ENCODE measurements around the gene RAVER1.

Gene RAVER1

DNA sequence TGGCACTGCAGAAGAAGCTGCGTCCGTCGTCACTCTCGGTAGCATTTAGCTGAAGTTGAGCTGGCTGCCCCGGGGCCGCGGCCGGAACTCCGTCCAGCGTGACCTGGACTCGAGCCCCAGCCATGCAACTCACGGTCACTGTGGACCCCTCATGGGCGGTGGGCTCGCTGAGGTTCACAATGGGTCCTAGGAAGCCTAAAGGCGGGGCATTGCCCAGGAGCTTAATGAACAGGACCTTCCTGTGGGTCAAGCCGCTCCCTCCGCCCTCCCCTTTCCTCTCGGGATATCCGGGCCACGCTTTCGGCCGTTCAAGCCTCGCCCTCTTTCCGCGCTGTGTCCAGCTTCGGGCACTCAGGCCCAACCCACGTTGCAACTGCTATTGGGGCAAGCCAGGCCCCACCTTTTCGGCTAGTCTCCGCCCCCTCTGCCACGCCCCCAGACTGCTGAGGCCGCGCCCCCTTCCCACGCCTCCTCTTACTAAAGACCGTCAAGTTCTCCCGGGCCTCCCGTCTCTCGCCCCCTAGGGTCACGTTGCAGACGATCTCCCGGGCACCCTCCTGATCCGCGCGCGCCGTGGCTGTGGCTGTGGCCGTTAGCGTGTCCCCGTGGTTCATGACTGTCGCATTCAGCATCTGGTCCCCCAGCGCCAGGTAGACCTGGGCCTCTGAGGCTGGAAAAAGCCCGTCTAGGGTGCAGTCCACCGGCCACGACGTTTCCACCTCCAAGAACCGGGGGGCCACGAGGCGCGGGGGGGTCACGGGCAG is 1.4 kb upstream of the RAVER1 start:
- Histone ChIP-seq H3K4me3 (ENCODE audit: low read depth in 1 of 2, low read length in 2 of 2) (peak overlapping the region in 1 of 2 experiments; percentile 94; a peak in 2 of 4 replicates), H2AFZ (ENCODE audit: low read depth, low read length) (no peak overlapping the region), H4K20me1 (ENCODE audit: insufficient read depth, low read length) (peaks cover 28% of the 10 kb centered on the region), H3K36me3 (ENCODE audit: insufficient read depth, low read length) (peaks cover 37% of the 10 kb centered on the region), H3K27me3 (ENCODE audit: insufficient read depth, low read length, poor library complexity) (no peaks in the 10 kb centered on the region), H3K4me1 (ENCODE audit: insufficient read depth, low read length) (peaks cover 45% of the 10 kb centered on the region), H3K4me2 (ENCODE audit: insufficient read depth, low read length) (peak overlapping the region; percentile 68), H3K9ac (ENCODE audit: low read depth, low read length) (peak overlapping the region; percentile 98; the same call in 1 of the 2 replicates), H3K79me2 (ENCODE audit: insufficient read depth, low read length) (peaks cover 55% of the 10 kb centered on the region), H3K27ac (ENCODE audit: low read length) (peak overlapping the region; percentile 72; the same call in 1 of the 2 replicates), H3K9me3 (ENCODE audit: insufficient read depth, low read length, severe bottlenecking) (no peaks in the 10 kb centered on the region)
- peak; percentile 56 for DNase-seq
- ATAC-seq (ENCODE audit: insufficient read depth, low read depth): no peak
- TF ChIP-seq, protein P1, sequence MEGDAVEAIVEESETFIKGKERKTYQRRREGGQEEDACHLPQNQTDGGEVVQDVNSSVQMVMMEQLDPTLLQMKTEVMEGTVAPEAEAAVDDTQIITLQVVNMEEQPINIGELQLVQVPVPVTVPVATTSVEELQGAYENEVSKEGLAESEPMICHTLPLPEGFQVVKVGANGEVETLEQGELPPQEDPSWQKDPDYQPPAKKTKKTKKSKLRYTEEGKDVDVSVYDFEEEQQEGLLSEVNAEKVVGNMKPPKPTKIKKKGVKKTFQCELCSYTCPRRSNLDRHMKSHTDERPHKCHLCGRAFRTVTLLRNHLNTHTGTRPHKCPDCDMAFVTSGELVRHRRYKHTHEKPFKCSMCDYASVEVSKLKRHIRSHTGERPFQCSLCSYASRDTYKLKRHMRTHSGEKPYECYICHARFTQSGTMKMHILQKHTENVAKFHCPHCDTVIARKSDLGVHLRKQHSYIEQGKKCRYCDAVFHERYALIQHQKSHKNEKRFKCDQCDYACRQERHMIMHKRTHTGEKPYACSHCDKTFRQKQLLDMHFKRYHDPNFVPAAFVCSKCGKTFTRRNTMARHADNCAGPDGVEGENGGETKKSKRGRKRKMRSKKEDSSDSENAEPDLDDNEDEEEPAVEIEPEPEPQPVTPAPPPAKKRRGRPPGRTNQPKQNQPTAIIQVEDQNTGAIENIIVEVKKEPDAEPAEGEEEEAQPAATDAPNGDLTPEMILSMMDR (IDR thresholded peaks at IDR 0.05; ENCODE audit: borderline replicate concordance, extremely low read depth, low read length, poor library complexity, severe bottlenecking): no peak
- TF ChIP-seq EZH2 (IDR thresholded peaks at IDR 0.05; ENCODE audit: borderline replicate concordance, low read depth, low read length, severe bottlenecking): no peak

DNA sequence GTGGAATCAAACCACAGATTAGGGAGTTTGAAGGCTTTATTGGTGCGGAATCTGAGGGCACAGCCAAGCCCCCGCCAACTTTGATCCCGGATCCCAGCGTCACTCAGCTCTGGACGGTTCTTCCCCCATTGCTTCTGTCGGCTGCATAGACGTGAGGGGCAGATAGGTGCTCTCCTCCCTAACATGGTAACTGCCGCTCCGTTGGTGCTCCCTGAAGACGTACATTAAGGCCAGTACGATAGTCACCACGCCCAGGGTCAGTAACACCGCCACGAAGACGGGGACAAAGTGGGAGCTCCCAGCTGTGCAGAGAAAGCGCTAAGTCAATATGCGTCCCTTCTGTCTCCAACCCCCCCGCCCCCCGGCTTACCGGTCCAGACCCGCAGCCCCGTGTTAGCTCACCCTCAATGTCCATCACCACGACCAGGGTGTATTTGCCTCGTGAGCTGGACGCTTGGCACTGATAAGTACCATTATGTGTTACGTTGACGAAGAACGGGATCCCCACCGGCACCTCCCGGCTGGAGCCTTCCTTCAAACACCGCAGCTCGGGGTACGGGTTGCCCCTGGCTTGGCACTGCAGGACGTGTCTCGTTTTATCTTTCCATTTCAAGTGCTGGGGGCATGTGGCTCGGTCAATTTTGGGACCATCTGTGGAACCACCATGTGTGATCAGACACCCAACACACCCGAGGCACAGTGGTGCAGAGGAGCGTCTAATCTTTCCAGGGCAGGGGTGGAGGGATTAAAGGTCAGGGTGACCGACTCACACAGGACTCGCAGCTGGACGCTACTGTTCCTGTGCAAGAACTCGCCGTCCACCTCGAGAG is 644 bp upstream of the RAVER1 start:
- H3K4me3 ChIP-seq (ENCODE audit: low read depth in 1 of 2, low read length in 2 of 2): peak overlapping the region; percentile 20 to 94; a peak in 3 of 4 replicates
- peaks cover 62% of the 10 kb centered on the region for H3K79me2 ChIP-seq (ENCODE audit: insufficient read depth, low read length)
- peak overlapping the region; percentile 68 for H3K4me2 ChIP-seq (ENCODE audit: insufficient read depth, low read length)
- no peaks in the 10 kb centered on the region for H3K27me3 ChIP-seq (ENCODE audit: insufficient read depth, low read length, poor library complexity)
- peaks cover 45% of the 10 kb centered on the region for H3K36me3 ChIP-seq (ENCODE audit: insufficient read depth, low read length)
- peak overlapping the region; percentile 80 for H2AFZ ChIP-seq (ENCODE audit: low read depth, low read length)
- peaks cover 36% of the 10 kb centered on the region for H4K20me1 ChIP-seq (ENCODE audit: insufficient read depth, low read length)
- H3K27ac ChIP-seq (ENCODE audit: low read length): peak overlapping the region; percentile 72
- H3K4me1 ChIP-seq (ENCODE audit: insufficient read depth, low read length): peaks cover 37% of the 10 kb centered on the region
- peak; percentile 41 for ATAC-seq (ENCODE audit: insufficient read depth, low read depth)
- peak overlapping the region; percentile 98 for H3K9ac ChIP-seq (ENCODE audit: low read depth, low read length)
- TF ChIP-seq, protein P1 (IDR thresholded peaks at IDR 0.05; ENCODE audit: borderline replicate concordance, extremely low read depth, low read length, poor library complexity, severe bottlenecking): no peak
- TF ChIP-seq EZH2 (IDR thresholded peaks at IDR 0.05; ENCODE audit: borderline replicate concordance, low read depth, low read length, severe bottlenecking): no peak
- no peaks in the 10 kb centered on the region for H3K9me3 ChIP-seq (ENCODE audit: insufficient read depth, low read length, severe bottlenecking)
- no peak for DNase-seq

DNA sequence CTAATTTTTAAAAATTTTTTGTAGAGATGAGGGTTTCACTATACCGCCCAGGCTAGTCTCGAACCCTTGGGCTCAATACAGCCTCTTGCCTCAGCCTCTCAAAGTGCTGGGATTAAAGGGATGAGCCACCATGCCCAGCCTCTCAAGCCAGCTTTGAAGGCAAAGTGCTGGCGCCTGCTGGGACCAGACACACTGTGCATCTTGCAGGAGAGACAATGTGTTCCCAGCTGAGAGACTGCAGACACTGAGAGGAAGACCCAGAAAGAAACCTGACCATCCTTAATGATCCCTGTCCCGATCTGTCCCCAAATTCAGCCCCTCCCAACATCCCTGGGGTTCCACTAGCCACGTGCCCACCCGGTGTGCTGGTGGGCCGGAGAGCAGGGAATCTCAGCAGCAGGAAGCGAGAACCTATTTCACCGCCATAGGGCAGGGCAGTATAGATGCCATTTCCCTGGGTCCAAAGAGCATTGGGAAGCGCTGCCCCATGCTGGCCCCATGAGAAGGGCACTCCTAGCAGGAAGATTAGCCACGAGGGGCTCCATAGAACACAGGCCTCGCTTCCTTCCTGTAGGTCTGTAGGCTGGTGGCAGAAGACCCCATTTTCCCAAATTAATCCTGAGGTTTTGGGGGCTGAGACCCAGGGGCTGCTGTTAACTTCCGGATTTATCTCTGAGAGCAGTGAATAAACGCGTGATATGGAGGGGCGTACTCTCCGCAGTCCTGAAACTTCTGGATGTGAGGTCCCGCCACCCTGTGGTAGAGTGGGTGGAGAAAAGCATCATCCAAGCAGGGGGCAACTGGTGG is 968 bp downstream of the RAVER1 start:
- Histone ChIP-seq H4K20me1 (ENCODE audit: insufficient read depth, low read length) (peaks cover 51% of the 10 kb centered on the region), H3K27ac (ENCODE audit: low read length) (peak overlapping the region; percentile 99), H3K4me3 (ENCODE audit: low read depth in 1 of 2, low read length in 2 of 2) (peak overlapping the region; percentile 59 to 94), H3K9me3 (ENCODE audit: insufficient read depth, low read length, severe bottlenecking) (no peaks in the 10 kb centered on the region), H3K27me3 (ENCODE audit: insufficient read depth, low read length, poor library complexity) (no peaks in the 10 kb centered on the region), H3K4me2 (ENCODE audit: insufficient read depth, low read length) (peak overlapping the region; percentile 96), H3K4me1 (ENCODE audit: insufficient read depth, low read length) (peaks cover 28% of the 10 kb centered on the region), H2AFZ (ENCODE audit: low read depth, low read length) (peak overlapping the region; percentile 89), H3K36me3 (ENCODE audit: insufficient read depth, low read length) (peaks cover 61% of the 10 kb centered on the region), H3K79me2 (ENCODE audit: insufficient read depth, low read length) (peaks cover 76% of the 10 kb centered on the region), H3K9ac (ENCODE audit: low read depth, low read length) (peak overlapping the region; percentile 98)
- no peak for TF ChIP-seq EZH2 (IDR thresholded peaks at IDR 0.05; ENCODE audit: borderline replicate concordance, low read depth, low read length, severe bottlenecking)
- TF ChIP-seq, protein P1 (IDR thresholded peaks at IDR 0.05; ENCODE audit: borderline replicate concordance, extremely low read depth, low read length, poor library complexity, severe bottlenecking): peak; percentile 35
- ATAC-seq (ENCODE audit: insufficient read depth, low read depth) (no peak; the same call in 2 of the 3 replicates), DNase-seq (no peak)
